A549 (cell line): ENCODE measurements around the gene PPM1B. TPM values are rescaled to one million over a fixed set of nuclear protein-coding genes. Genes with fewer than 3 reads are reported as not detected.

ENCODE experiments used
- ATAC-seq, 2 experiments: fragments of 200-7000 bp in 1 of 2; fragments of >200 bp in 1 of 2; cut with Nextera tagmentation in 1 of 2; cut with Tn5 transposase in 1 of 2; 3 replicates each; pipeline versions ENCODE4 v1.8.0 to v1.9.1; 2018 to 2020; ENCODE audit warnings: mild to moderate bottlenecking in 1 of 2, moderate library complexity in 1 of 2
- CTCF ChIA-PET: fragments of 300-600 bp; sonication (Branson Sonifier 250); formaldehyde crosslinking; extraction: SDS; loops from one replicate; lab custom pipeline; 2021; ENCODE audit warnings: antibody characterized with exemption, inconsistent platforms; lab: Yijun Ruan, JAX
- POLR2A ChIA-PET: fragments of 350-600 bp; formaldehyde crosslinking; extraction: SDS; loops from one replicate; lab custom pipeline; 2021; ENCODE audit warnings: antibody characterized with exemption, inconsistent platforms; lab: Yijun Ruan, JAX
- DNase-seq, 2 experiments: peaks; one replicate each; pipeline versions ENCODE4 v3.0.0 to v3.0.0-alpha.2; 2011 to 2016; ENCODE audit warnings: low read depth in 1 of 2, low spot score in 1 of 2
- FAIRE-seq: peaks from 2 replicates; lab custom pipeline; 2011; peaks lifted over from hg19 to GRCh38; lab: Jason Lieb, UNC
- H3K27ac ChIP-seq, 2 experiments: fragments of >200 bp; sonication (Bioruptor Twin); formaldehyde crosslinking; 3 replicates each; pipeline ENCODE4 v1.5.1; 2016 to 2017
- H3K4me1 ChIP-seq: fragments of >200 bp; sonication (Bioruptor Twin); formaldehyde crosslinking; 3 replicates; pipeline ENCODE4 v1.6.1; 2016
- H3K4me2 ChIP-seq: fragments of >200 bp; sonication (Bioruptor Twin); formaldehyde crosslinking; 3 replicates; pipeline ENCODE4 v1.6.1; 2016
- H3K4me3 ChIP-seq: fragments of >200 bp; sonication (Bioruptor Twin); formaldehyde crosslinking; 3 replicates; pipeline ENCODE4 v1.5.1; 2016
- H3K9me3 ChIP-seq: fragments of >200 bp; sonication (Bioruptor Twin); formaldehyde crosslinking; 3 replicates; pipeline ENCODE4 v1.6.1; 2016
- CHD4 ChIP-seq: fragments of 200-600 bp; sonication (generic); IDR thresholded peaks from 2 replicates; pipeline ENCODE4 v1.6.1; 2016; ENCODE audit warnings: antibody characterized with exemption, mild to moderate bottlenecking, borderline replicate concordance
- CTCF ChIP-seq: fragments of >200 bp; sonication (Bioruptor Twin); formaldehyde crosslinking; IDR thresholded peaks from 3 replicates; pipeline ENCODE4 v1.5.1; 2016
- E2F6 ChIP-seq: IDR thresholded peaks from 2 replicates; pipeline ENCODE4 v1.6.1; 2012; ENCODE audit warnings: low read depth, borderline replicate concordance
- EHF ChIP-seq: fragments of 250-450 bp; sonication (Bioruptor Pico); IDR thresholded peaks from 2 replicates; pipeline ENCODE4 v1.5.0; 2020; ENCODE audit warnings: mild to moderate bottlenecking
- EP300 ChIP-seq, 2 experiments: fragments of >200 bp; sonication (Bioruptor Twin); formaldehyde crosslinking; IDR thresholded peaks; 2 replicates in 1 of 2; 3 replicates in 1 of 2; pipeline ENCODE4 v1.6.1; 2016 to 2017
- ESRRA ChIP-seq: fragments of 150-350 bp; IDR thresholded peaks from 2 replicates; pipeline ENCODE4 v1.6.1; 2014; ENCODE audit warnings: mild to moderate bottlenecking, low read length, borderline replicate concordance
- FOXS1 ChIP-seq: fragments of 250-450 bp; sonication (Bioruptor Pico); IDR thresholded peaks from 2 replicates; pipeline ENCODE4 v1.5.0; 2020; ENCODE audit warnings: mild to moderate bottlenecking, moderate library complexity
- HDAC2 ChIP-seq: fragments of 200-600 bp; sonication (generic); IDR thresholded peaks from 2 replicates; pipeline ENCODE4 v1.6.1; 2016
- HOXA7 ChIP-seq: fragments of 250-450 bp; sonication (Bioruptor Pico); IDR thresholded peaks from 2 replicates; pipeline ENCODE4 v1.5.0; 2020; ENCODE audit warnings: mild to moderate bottlenecking, moderate library complexity
- HOXB13 ChIP-seq: fragments of 250-450 bp; sonication (Bioruptor Pico); IDR thresholded peaks from 2 replicates; pipeline ENCODE4 v1.5.0; 2020; ENCODE audit warnings: low read depth, mild to moderate bottlenecking, moderate library complexity
- HOXB5 ChIP-seq: fragments of 250-450 bp; sonication (Bioruptor Pico); IDR thresholded peaks from 2 replicates; pipeline ENCODE4 v1.5.0; 2020; ENCODE audit warnings: mild to moderate bottlenecking, moderate library complexity
- JUNB ChIP-seq: fragments of >200 bp; sonication (Bioruptor Twin); formaldehyde crosslinking; IDR thresholded peaks from 2 replicates; pipeline ENCODE4 v1.6.1; 2016
- MAX ChIP-seq: IDR thresholded peaks from 2 replicates; pipeline ENCODE4 v1.6.1; 2012
- NFE2L2 ChIP-seq: fragments of 150-350 bp; conservative IDR thresholded peaks from 2 replicates; pipeline ENCODE4 v1.6.1; 2014; ENCODE audit warnings: low read length
- NR3C1 ChIP-seq: fragments of >200 bp; sonication (Bioruptor Twin); formaldehyde crosslinking; IDR thresholded peaks from 3 replicates; pipeline ENCODE4 v1.6.1; 2017
- PHF8 ChIP-seq: fragments of 200-600 bp; sonication (generic); IDR thresholded peaks from 2 replicates; pipeline ENCODE4 v1.6.1; 2016; ENCODE audit warnings: low read depth, mild to moderate bottlenecking, antibody characterized with exemption, moderate library complexity, borderline replicate concordance
- RARB ChIP-seq: fragments of 250-450 bp; sonication (Bioruptor Pico); IDR thresholded peaks from 2 replicates; pipeline ENCODE4 v1.8.0; 2021; ENCODE audit warnings: mild to moderate bottlenecking, moderate library complexity
- RFX5 ChIP-seq: fragments of 450-650 bp; IDR thresholded peaks from 2 replicates; pipeline ENCODE4 v1.7.1; 2014; ENCODE audit warnings: antibody characterized with exemption, mild to moderate bottlenecking, moderate library complexity
- RNF2 ChIP-seq: fragments of 200-600 bp; sonication (generic); IDR thresholded peaks from 2 replicates; pipeline ENCODE4 v1.6.1; 2016; ENCODE audit warnings: low read depth, mild to moderate bottlenecking, antibody characterized with exemption, moderate library complexity, borderline replicate concordance
- SMC3 ChIP-seq: fragments of >200 bp; sonication (Bioruptor Twin); formaldehyde crosslinking; IDR thresholded peaks from 3 replicates; pipeline ENCODE4 v1.6.1; 2018; ENCODE audit warnings: inconsistent platforms
- TP53 ChIP-seq: fragments of 250-450 bp; sonication (Bioruptor Pico); IDR thresholded peaks from 2 replicates; pipeline ENCODE4 v1.5.0; 2021; ENCODE audit warnings: mild to moderate bottlenecking, moderate library complexity
- ZC3H11A ChIP-seq: fragments of 450-650 bp; IDR thresholded peaks from 2 replicates; pipeline ENCODE4 v1.6.1; 2014; ENCODE audit warnings: antibody characterized with exemption, mild to moderate bottlenecking
- ZSCAN20 ChIP-seq: fragments of 250-450 bp; sonication (Bioruptor Pico); IDR thresholded peaks from 2 replicates; pipeline ENCODE4 v1.8.0; 2022; ENCODE audit warnings: mild to moderate bottlenecking, moderate library complexity
- WGBS: methylation state at CpG from one replicate; pipeline ENCODE4 v1.1.6; 2017; ENCODE audit errors: missing lambda C conversion rate; 5-methylcytosine and 5-hydroxymethylcytosine counted together
- polyA plus RNA-seq, 4 experiments: library from polyadenylated mRNA; depleted of rRNA in 3 of 4; stranded (reverse); fragments of >200 nt; fragmentation: RNase III in 1 of 4; extraction: RNeasy Plus Mini Kit Qiagen cat#74134 plus additional on column Dnase treatment in 1 of 4; gene quantifications; 2 replicates in 3 of 4; 3 replicates in 1 of 4; pipeline ENCODE4 v1.2.3, GENCODE V29; 2011 to 2017
- TF ChIP-seq, protein P1 (sequence below): fragments of 250-450 bp; sonication (Bioruptor Pico); IDR thresholded peaks from 2 replicates; pipeline ENCODE4 v1.5.0; 2021; ENCODE audit warnings: mild to moderate bottlenecking, moderate library complexity, borderline replicate concordance
- TF ChIP-seq, protein P2 (sequence below): IDR thresholded peaks from 2 replicates; pipeline ENCODE4 v1.6.1; 2012

Gene PPM1B
- polyA plus RNA-seq, 2 of the 4 experiments (the other 2 are of a cell fraction): 49.0 to 75.1 TPM

- TF ChIP-seq MAX: peak; percentile 48; the same call in 1 of the 2 replicates
- TF ChIP-seq E2F6: no peak
- TF ChIP-seq NR3C1: no peak
- no peak for TF ChIP-seq HDAC2
- TF ChIP-seq SMC3: no peak
- TF ChIP-seq EP300 (IDR thresholded peaks at IDR 0.05): no peak
- TF ChIP-seq CTCF: no peak
- TF ChIP-seq TP53 (CRISPR knock-in tag): no peak
- TF ChIP-seq HOXB5 (CRISPR knock-in tag): peak; percentile 52; the same call in 1 of the 2 replicates
- TF ChIP-seq CHD4: no peak
- no peak for TF ChIP-seq ZSCAN20
- no peak for TF ChIP-seq HOXB13 (CRISPR knock-in tag)
- TF ChIP-seq PHF8: no peak
- TF ChIP-seq HOXA7 (CRISPR knock-in tag): no peak
- TF ChIP-seq FOXS1 (CRISPR knock-in tag): no peak
- TF ChIP-seq, protein P1, sequence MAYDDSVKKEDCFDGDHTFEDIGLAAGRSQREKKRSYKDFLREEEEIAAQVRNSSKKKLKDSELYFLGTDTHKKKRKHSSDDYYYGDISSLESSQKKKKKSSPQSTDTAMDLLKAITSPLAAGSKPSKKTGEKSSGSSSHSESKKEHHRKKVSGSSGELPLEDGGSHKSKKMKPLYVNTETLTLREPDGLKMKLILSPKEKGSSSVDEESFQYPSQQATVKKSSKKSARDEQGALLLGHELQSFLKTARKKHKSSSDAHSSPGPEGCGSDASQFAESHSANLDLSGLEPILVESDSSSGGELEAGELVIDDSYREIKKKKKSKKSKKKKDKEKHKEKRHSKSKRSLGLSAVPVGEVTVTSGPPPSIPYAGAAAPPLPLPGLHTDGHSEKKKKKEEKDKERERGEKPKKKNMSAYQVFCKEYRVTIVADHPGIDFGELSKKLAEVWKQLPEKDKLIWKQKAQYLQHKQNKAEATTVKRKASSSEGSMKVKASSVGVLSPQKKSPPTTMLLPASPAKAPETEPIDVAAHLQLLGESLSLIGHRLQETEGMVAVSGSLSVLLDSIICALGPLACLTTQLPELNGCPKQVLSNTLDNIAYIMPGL (CRISPR knock-in tag): no peak
- no peak for TF ChIP-seq EHF (CRISPR knock-in tag)
- TF ChIP-seq, protein P2, sequence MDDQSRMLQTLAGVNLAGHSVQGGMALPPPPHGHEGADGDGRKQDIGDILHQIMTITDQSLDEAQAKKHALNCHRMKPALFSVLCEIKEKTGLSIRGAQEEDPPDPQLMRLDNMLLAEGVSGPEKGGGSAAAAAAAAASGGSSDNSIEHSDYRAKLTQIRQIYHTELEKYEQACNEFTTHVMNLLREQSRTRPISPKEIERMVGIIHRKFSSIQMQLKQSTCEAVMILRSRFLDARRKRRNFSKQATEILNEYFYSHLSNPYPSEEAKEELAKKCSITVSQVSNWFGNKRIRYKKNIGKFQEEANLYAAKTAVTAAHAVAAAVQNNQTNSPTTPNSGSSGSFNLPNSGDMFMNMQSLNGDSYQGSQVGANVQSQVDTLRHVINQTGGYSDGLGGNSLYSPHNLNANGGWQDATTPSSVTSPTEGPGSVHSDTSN: no peak
- no peak for TF ChIP-seq RFX5
- peak; percentile 78 for TF ChIP-seq JUNB
- no peak for TF ChIP-seq ZC3H11A
- no peak for TF ChIP-seq RNF2
Measured at GRCh38 chr2:44233450-44234128, 64.9 kb downstream of the PPM1B start (continued).

DNA sequence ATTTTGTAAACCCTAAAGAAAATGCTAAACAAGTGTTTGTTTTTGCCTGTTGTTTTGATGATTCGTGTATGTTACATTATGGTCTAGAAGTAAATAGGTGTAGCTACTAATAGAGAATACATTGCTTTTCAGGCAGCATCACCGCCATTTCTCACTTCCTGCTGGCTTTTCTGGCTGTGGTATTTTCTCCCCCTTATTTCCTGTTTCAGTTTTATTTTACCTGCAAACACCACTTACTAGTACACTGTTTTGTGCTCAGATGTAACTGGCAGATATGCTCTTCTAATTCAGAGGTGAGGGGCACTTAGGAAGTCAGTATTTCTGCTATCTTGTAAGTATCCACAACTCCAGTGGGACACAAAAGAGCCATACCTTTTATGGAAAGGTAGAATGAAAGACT lies 68.5 kb downstream of the PPM1B start:
- DNase-seq: no peak
- H3K4me3 ChIP-seq: no peak overlapping the region
- H3K27ac ChIP-seq: peak overlapping the region in 1 of 2 experiments; percentile 27; a peak in 1 of 6 replicates
- ChIA-PET POLR2A (no interaction called here), CTCF (interaction anchor here (0.8 to 34.3 kb wide), 6 partner anchors 14 to 149 kb away, joined by 3 to 548 read pairs (median 5); partner anchors contain the start of genes CAMKMT and PREPL)
- FAIRE-seq: peak; percentile 43
- ATAC-seq: no peak
- no peak overlapping the region for H3K4me2 ChIP-seq
- H3K4me1 ChIP-seq: peaks cover 49% of the 10 kb centered on the region
- H3K9me3 ChIP-seq: no peaks in the 10 kb centered on the region
- TF ChIP-seq ESRRA (no peak), TP53 (CRISPR knock-in tag) (no peak), RARB (no peak), NFE2L2 (no peak)
- TF ChIP-seq, protein P1 (CRISPR knock-in tag): no peak
- WGBS: 68% methylated on average over 2 of the region's 2 CpGs
